H1 (cell line): ENCODE data around the gene CHSY1.

ENCODE experiments used
- BACH1 ChIP-seq: IDR thresholded peaks from 2 replicates; pipeline ENCODE4 v1.6.1; 2012; ENCODE audit warnings: low read length, improper control_type of control experiment
- BCL11A ChIP-seq, 2 experiments: IDR thresholded peaks; one replicate each; pipeline ENCODE4 v1.6.1; 2011; ENCODE audit warnings: low read depth in 2 of 2, low read length in 2 of 2, mild to moderate bottlenecking in 2 of 2
- CHD1 ChIP-seq: IDR thresholded peaks from 2 replicates; pipeline ENCODE4 v1.6.1; 2012; ENCODE audit warnings: low read depth, low read length, improper control_type of control experiment
- CHD7 ChIP-seq: fragments of 300-600 bp; sonication (generic); IDR thresholded peaks from 2 replicates; pipeline ENCODE4 v1.7.1; 2012; ENCODE audit warnings: low read length, moderate library complexity, mild to moderate bottlenecking, inconsistent platforms; ENCODE audit not compliant: insufficient replicate concordance
- CTBP2 ChIP-seq: IDR thresholded peaks from 2 replicates; pipeline ENCODE4 v1.7.0; 2011; ENCODE audit warnings: borderline replicate concordance, mild to moderate bottlenecking, moderate library complexity, mixed read lengths, low read length; ENCODE audit not compliant: insufficient read depth, insufficient read length
- EZH2 ChIP-seq: fragments of 200-600 bp; sonication (generic); IDR thresholded peaks from 2 replicates; pipeline ENCODE4 v1.7.1; 2012; ENCODE audit warnings: low read depth, mild to moderate bottlenecking, moderate library complexity, low read length, inconsistent platforms; ENCODE audit not compliant: severe bottlenecking
- HDAC2 ChIP-seq, 2 experiments: fragments of 300-600 bp in 1 of 2; sonication (generic) in 1 of 2; IDR thresholded peaks; 2 replicates each; pipeline ENCODE4 v1.6.1; 2011 to 2012; ENCODE audit warnings: low read depth in 2 of 2, low read length in 2 of 2, mild to moderate bottlenecking in 2 of 2, moderate library complexity in 2 of 2, borderline replicate concordance in 1 of 2, inconsistent platforms in 1 of 2
- MAFK ChIP-seq: IDR thresholded peaks from 2 replicates; pipeline ENCODE4 v1.6.1; 2012; ENCODE audit warnings: low read depth, mild to moderate bottlenecking, improper control_type of control experiment, low read length
- NRF1 ChIP-seq: IDR thresholded peaks from 2 replicates; pipeline ENCODE4 v1.6.1; 2011; ENCODE audit warnings: mild to moderate bottlenecking, low read depth, low read length, improper control_type of control experiment
- POLR2A ChIP-seq, 2 experiments: IDR thresholded peaks; 1 replicate in 1 of 2; 2 replicates in 1 of 2; pipeline ENCODE4 v1.6.1; 2011; ENCODE audit warnings: low read depth in 2 of 2, low read length in 2 of 2, mild to moderate bottlenecking in 2 of 2; ENCODE audit errors: control extremely low read depth in 1 of 2
- RAD21 ChIP-seq, 2 experiments: IDR thresholded peaks in 1 of 2; conservative IDR thresholded peaks in 1 of 2; 2 replicates each; pipeline ENCODE4 v1.6.1; 2011; ENCODE audit warnings: low read depth in 2 of 2, low read length in 2 of 2, improper control_type of control experiment in 1 of 2, inconsistent platforms in 1 of 2, mild to moderate bottlenecking in 1 of 2, moderate library complexity in 1 of 2
- SRF ChIP-seq: IDR thresholded peaks from 2 replicates; pipeline ENCODE4 v1.6.1; 2011; ENCODE audit warnings: mild to moderate bottlenecking, low read depth, low read length, moderate library complexity
- SUZ12 ChIP-seq: fragments of 200-600 bp; sonication (generic); IDR thresholded peaks from 2 replicates; pipeline ENCODE4 v1.6.1; 2012; ENCODE audit warnings: mild to moderate bottlenecking, inconsistent platforms, low read length, moderate library complexity, mixed read lengths
- TF ChIP-seq, protein P1 (sequence below), 3 experiments: IDR thresholded peaks; 1 replicate in 2 of 3; 2 replicates in 1 of 3; pipeline versions ENCODE4 v1.5.1 to v1.6.1; 2011; ENCODE audit warnings: low read length in 3 of 3, mild to moderate bottlenecking in 3 of 3, inconsistent platforms in 2 of 3, low read depth in 1 of 3, moderate library complexity in 1 of 3; ENCODE audit not compliant: insufficient read depth in 1 of 3; ENCODE audit errors: control extremely low read depth in 1 of 3

DNA sequence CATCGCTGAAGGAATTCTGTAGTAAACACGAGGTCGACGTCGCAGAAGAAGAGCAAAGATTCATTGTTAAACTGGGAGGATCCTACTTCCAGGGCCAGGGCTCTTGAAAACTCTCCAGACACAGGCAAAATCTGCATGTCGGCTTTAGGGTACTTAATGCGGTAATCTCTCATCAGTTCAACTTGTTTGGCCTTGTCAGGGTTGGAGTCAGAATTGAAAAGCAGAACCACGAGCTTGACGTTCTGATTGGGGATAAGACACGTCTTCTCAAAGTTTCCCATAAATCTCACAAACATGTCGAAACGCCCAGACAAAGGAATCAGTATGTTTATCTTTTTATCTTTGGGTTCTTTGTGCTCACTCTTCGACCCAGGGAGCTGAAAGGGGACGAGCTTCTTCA, 74.0 kb downstream of the CHSY1 start:
- TF ChIP-seq NRF1 = no peak
- TF ChIP-seq, protein P1, sequence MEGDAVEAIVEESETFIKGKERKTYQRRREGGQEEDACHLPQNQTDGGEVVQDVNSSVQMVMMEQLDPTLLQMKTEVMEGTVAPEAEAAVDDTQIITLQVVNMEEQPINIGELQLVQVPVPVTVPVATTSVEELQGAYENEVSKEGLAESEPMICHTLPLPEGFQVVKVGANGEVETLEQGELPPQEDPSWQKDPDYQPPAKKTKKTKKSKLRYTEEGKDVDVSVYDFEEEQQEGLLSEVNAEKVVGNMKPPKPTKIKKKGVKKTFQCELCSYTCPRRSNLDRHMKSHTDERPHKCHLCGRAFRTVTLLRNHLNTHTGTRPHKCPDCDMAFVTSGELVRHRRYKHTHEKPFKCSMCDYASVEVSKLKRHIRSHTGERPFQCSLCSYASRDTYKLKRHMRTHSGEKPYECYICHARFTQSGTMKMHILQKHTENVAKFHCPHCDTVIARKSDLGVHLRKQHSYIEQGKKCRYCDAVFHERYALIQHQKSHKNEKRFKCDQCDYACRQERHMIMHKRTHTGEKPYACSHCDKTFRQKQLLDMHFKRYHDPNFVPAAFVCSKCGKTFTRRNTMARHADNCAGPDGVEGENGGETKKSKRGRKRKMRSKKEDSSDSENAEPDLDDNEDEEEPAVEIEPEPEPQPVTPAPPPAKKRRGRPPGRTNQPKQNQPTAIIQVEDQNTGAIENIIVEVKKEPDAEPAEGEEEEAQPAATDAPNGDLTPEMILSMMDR (IDR thresholded peaks at IDR 0.05; ENCODE audit: control extremely low read depth in 1 of 3, insufficient read depth in 1 of 3, low read depth in 1 of 3, low read length in 3 of 3) = no peak
- TF ChIP-seq EZH2 = no peak
- no peak for TF ChIP-seq POLR2A (IDR thresholded peaks at IDR 0.05; ENCODE audit: control extremely low read depth in 1 of 2, low read depth in 2 of 2, low read length in 2 of 2)
- TF ChIP-seq BACH1 = no peak
- no peak for TF ChIP-seq CHD1
- no peak for TF ChIP-seq CTBP2
- no peak for TF ChIP-seq MAFK
- TF ChIP-seq BCL11A (IDR thresholded peaks at IDR 0.05; ENCODE audit: low read depth in 2 of 2, low read length in 2 of 2) = no peak
- no peak for TF ChIP-seq HDAC2 (IDR thresholded peaks at IDR 0.05; ENCODE audit: borderline replicate concordance in 1 of 2, low read depth in 2 of 2, low read length in 2 of 2)
- no peak for TF ChIP-seq SUZ12
- no peak for TF ChIP-seq RAD21 (IDR thresholded peaks at IDR 0.05 in 1 of 2, conservative IDR thresholded peaks at IDR 0.05 in 1 of 2; ENCODE audit: low read depth in 2 of 2, low read length in 2 of 2)
- no peak for TF ChIP-seq SRF
- no peak for TF ChIP-seq CHD7
